RWPE1 (cell line): ENCODE measurements around the gene COLEC12.

Source experiments
- CTCF ChIA-PET: fragments of 350-600 bp; sonication (Branson Sonifier 250); formaldehyde crosslinking; extraction: SDS; loops from one replicate; lab custom pipeline; 2021; lab: Yijun Ruan, JAX
- POLR2A ChIA-PET: fragments of 400-600 bp; formaldehyde crosslinking; extraction: SDS; loops from one replicate; lab custom pipeline; 2020; ENCODE audit warnings: antibody characterized with exemption; ENCODE audit not compliant: low non-redundant PET; lab: Yijun Ruan, JAX
- DNase-seq: peaks from one replicate; pipeline ENCODE4 v3.0.0; 2012; ENCODE audit warnings: low spot score
- H3K27ac ChIP-seq: fragments of 450-650 bp; 2 replicates; pipeline ENCODE4 v1.5.1; 2017
- TF ChIP-seq, protein P1 (sequence below): fragments of 450-650 bp; conservative IDR thresholded peaks from 2 replicates; pipeline ENCODE4 v1.5.1; 2017; ENCODE audit warnings: low read depth, mild to moderate bottlenecking

Gene COLEC12

DNA sequence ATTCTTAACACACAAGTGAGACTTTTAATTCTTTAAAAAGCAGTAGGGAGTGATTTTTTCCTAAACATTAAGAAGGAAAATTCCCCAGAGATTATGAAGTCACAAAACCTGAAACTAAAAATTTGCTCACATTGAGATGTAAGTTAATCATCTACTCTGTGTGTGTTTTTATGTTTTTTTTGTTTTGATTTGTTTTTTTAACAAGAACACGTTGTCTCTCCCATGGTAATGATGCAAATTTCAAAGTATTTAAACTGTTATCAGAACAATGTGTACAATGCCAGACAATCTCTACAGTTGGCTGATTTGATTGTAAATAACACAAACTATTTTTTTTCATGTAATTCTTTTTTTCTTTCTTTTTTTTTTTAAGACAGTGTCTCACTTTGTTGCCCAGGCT lies 71.5 kb downstream of the COLEC12 start:
- CTCF ChIA-PET: no interaction called here
- POLR2A ChIA-PET: no interaction called here

DNA sequence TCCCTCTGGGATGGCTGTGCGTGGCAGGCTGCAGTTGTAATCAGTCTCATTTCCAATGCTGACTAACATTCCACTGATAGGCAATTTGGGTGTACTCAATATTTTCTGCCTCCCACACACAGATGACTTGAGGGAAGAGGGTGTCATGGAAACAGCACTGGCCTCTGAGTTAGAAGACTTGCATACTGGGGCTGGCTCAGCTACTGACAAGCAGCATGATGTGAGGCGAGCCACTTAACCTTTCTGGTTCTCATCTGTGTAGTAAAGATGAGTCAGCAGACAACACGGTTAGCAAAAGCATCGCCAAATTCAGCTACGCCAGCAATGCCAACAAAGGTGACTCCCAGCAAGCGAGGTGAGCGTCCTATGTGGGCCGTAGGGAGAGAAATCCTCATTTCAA lies 73.5 kb downstream of the COLEC12 start:
- DNase-seq: no peak
- no peak overlapping the region for H3K27ac ChIP-seq
- CTCF ChIA-PET: no interaction called here
- POLR2A ChIA-PET: no interaction called here
- TF ChIP-seq, protein P1, sequence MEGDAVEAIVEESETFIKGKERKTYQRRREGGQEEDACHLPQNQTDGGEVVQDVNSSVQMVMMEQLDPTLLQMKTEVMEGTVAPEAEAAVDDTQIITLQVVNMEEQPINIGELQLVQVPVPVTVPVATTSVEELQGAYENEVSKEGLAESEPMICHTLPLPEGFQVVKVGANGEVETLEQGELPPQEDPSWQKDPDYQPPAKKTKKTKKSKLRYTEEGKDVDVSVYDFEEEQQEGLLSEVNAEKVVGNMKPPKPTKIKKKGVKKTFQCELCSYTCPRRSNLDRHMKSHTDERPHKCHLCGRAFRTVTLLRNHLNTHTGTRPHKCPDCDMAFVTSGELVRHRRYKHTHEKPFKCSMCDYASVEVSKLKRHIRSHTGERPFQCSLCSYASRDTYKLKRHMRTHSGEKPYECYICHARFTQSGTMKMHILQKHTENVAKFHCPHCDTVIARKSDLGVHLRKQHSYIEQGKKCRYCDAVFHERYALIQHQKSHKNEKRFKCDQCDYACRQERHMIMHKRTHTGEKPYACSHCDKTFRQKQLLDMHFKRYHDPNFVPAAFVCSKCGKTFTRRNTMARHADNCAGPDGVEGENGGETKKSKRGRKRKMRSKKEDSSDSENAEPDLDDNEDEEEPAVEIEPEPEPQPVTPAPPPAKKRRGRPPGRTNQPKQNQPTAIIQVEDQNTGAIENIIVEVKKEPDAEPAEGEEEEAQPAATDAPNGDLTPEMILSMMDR: no peak

More for the DNA sequence above, 71.5 kb downstream of the COLEC12 start:
- DNase-seq: no peak
- TF ChIP-seq, protein P1: no peak
- H3K27ac ChIP-seq: no peak overlapping the region

DNA sequence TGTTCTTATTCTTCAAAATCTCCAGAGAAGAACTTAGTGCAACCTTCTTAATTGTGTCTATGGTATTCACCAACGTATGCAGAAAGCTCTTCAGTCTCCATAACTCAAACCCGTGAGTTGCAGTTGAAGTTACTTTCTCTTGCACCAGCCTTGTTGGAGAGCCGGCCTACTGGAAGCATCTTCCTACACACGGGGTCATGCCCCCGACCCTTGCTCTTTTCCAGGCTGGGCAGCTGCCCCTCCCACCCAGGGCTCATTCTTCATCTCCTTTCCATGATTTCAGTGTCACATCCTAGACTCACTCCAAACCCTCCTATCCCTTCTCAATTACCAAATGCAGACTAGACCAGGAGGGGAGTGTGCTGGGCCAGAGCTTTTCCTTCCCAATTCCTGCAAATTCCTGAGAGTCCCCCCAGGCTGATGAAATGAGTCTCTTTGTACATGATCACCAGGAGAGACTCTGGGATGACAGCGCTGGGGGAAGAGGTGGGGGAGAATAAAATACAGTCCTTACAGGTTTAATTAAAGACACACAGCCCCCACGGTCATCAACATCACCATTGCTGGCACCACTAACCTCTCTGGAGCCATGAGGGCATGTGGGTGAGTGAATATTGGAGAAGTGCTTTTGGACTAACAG lies 75.3 kb downstream of the COLEC12 start:
- ChIA-PET CTCF (no interaction called here), POLR2A (no interaction called here)
- no peak overlapping the region for H3K27ac ChIP-seq
- TF ChIP-seq, protein P1: no peak
- no peak for DNase-seq

DNA sequence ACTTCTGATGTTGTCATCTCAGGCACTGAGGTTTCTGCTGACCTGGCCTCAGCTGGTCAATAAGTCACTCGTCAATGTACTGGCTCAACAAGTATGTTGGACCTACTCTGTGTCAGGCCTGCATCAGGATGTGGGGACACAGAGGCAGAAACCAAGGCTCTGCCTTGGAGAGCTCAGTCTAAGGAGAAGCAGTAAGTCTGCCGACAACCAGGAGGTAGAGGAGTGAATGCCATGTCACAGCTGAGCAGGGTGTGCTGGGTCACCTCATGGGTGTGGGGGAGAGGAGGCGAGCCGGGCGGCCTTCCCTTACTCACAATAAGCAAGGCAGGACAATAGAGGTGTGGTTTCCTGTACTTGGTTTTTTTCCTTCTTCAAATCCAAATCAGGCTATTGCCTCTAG lies 75.8 kb downstream of the COLEC12 start:
- no peak overlapping the region for H3K27ac ChIP-seq
- TF ChIP-seq, protein P1: no peak
- CTCF ChIA-PET: no interaction called here
- POLR2A ChIA-PET: no interaction called here
- no peak for DNase-seq

DNA sequence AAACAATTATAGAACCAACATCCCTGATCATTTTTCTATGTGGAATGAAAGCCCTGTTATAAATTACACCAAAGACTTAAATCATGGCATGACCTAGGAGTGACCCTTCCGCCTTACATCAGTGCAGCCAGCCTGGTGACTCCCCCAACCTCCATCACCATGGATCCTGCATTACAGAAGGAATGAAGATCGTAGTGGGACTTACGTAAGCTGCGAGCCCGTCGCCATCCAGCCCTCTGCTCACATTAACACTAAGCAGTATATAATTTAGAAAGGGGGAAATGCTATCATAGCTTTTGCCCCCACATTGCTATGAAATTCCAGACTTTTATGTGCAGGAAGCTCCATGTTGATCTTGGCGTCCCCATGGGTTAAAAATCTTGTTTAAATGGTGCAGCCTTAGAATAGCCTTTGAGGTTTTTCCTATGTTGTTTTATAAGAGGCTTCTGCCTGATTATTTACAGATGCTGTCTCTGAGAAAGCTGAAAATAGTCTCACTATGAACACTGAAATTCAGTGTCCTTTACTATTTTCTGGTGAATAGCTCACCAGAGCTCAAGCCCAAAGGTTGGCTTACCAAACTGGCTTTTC lies 76.3 kb downstream of the COLEC12 start:
- ChIA-PET POLR2A (no interaction called here), CTCF (interaction anchor here (0.8 kb wide), 1 partner anchor 14 kb away, joined by 6 read pairs; no protein-coding TSS in a partner anchor)
- no peak overlapping the region for H3K27ac ChIP-seq
- DNase-seq: no peak
- TF ChIP-seq, protein P1: no peak

DNA sequence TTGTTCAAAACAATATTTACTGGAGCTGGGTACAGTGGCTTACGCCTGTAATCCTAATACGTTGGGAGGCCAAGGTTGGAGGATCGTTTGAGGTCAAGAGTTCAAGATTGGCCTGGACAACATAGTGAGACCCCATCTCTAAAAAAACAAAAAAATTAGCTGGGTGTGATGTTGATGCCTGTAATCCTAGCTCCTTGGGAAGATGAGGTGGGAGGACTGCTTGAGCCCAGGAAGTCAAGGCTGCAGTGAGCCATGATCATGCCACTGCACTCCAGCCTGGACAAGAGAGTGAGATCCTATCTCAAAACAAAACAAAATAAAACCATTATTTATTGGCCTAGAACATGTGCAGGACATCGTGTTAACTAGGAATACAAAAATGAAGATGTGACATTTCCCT lies 77.5 kb downstream of the COLEC12 start:
- H3K27ac ChIP-seq: no peak overlapping the region
- ChIA-PET CTCF (no interaction called here), POLR2A (no interaction called here)
- TF ChIP-seq, protein P1: no peak
- no peak for DNase-seq
